Upper lobe of left lung (tissue), 4 donors: ENCODE measurements around the gene LCE1E.

Experiments
- EP300 ChIP-seq, 4 donors: sonication (generic); formaldehyde crosslinking; IDR thresholded peaks; one replicate each; pipeline ENCODE4 v1.5.1; 2017; ENCODE audit warnings: antibody characterized with exemption in 4 of 4, control low read depth in 2 of 4
- POLR2A ChIP-seq, 4 donors: fragments of 450-650 bp; IDR thresholded peaks; one replicate each; pipeline ENCODE4 v1.5.1; 2016 to 2017; ENCODE audit warnings: antibody characterized with exemption in 4 of 4, mild to moderate bottlenecking in 2 of 4
- POLR2AphosphoS5 ChIP-seq, 2 donors: sonication (generic); formaldehyde crosslinking; IDR thresholded peaks; one replicate each; pipeline ENCODE4 v1.5.1; 2017; ENCODE audit warnings: antibody characterized with exemption in 2 of 2
- TF ChIP-seq, protein P1 (sequence below), 6 experiments: fragments of 450-650 bp in 4 of 6; fragments of 200-600 bp in 2 of 6; sonication (generic) in 2 of 6; IDR thresholded peaks; one replicate each; pipeline ENCODE4 v1.5.1; 2016 to 2019; ENCODE audit warnings: antibody characterized with exemption in 6 of 6

- no peak for TF ChIP-seq POLR2A (IDR thresholded peaks at IDR 0.05)
- TF ChIP-seq, protein P1, sequence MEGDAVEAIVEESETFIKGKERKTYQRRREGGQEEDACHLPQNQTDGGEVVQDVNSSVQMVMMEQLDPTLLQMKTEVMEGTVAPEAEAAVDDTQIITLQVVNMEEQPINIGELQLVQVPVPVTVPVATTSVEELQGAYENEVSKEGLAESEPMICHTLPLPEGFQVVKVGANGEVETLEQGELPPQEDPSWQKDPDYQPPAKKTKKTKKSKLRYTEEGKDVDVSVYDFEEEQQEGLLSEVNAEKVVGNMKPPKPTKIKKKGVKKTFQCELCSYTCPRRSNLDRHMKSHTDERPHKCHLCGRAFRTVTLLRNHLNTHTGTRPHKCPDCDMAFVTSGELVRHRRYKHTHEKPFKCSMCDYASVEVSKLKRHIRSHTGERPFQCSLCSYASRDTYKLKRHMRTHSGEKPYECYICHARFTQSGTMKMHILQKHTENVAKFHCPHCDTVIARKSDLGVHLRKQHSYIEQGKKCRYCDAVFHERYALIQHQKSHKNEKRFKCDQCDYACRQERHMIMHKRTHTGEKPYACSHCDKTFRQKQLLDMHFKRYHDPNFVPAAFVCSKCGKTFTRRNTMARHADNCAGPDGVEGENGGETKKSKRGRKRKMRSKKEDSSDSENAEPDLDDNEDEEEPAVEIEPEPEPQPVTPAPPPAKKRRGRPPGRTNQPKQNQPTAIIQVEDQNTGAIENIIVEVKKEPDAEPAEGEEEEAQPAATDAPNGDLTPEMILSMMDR (IDR thresholded peaks at IDR 0.05): no peak
- no peak for TF ChIP-seq POLR2AphosphoS5 (IDR thresholded peaks at IDR 0.05)
- no peak for TF ChIP-seq EP300 (IDR thresholded peaks at IDR 0.05)
Observed at GRCh38 chr1:152759453-152760173, 26.4 kb upstream of the LCE1E start.
